ENCODE data around the gene ENPP7. TPM values are rescaled to one million over a fixed set of nuclear protein-coding genes. Genes with fewer than 3 reads are reported as not detected.

ENPP7 gene
- total RNA-seq, 3 donors from 2014 or later, result not detected

GRCh38 chr17:79781012-79781650 is 50.4 kb downstream of the ENPP7 start:
- intact Hi-C loops (cut with DNase I; ENCODE audit: low total_unique reads), result no loop called here
- no peak for TF ChIP-seq POLR2AphosphoS5 (IDR thresholded peaks at IDR 0.05)
- TF ChIP-seq POLR2A (IDR thresholded peaks at IDR 0.05), result no peak
- no peak for TF ChIP-seq CTCF (IDR thresholded peaks at IDR 0.05)
- Histone ChIP-seq H3K4me3 (no peak overlapping the region), H3K9me3 (no peaks in the 10 kb centered on the region), H3K27ac (no peak overlapping the region), H3K27me3 (peaks cover 4 to 12% of the 10 kb centered on the region in 2 donors), H3K36me3 (no peaks in the 10 kb centered on the region), H3K4me1 (peaks cover 0 to 6% of the 10 kb centered on the region in 2 donors)
- no peak for DNase-seq (ENCODE audit: low spot score in 2 of 2)

- Histone ChIP-seq H3K27me3 (peaks cover 4 to 5% of the 10 kb centered on the region in 2 donors), H3K27ac (no peak overlapping the region), H3K36me3 (no peaks in the 10 kb centered on the region), H3K4me3 (no peak overlapping the region), H3K4me1 (peaks cover 0 to 6% of the 10 kb centered on the region in 2 donors), H3K9me3 (no peaks in the 10 kb centered on the region)
- no peak for TF ChIP-seq POLR2AphosphoS5 (IDR thresholded peaks at IDR 0.05)
- no peak for TF ChIP-seq CTCF (IDR thresholded peaks at IDR 0.05)
- no peak for TF ChIP-seq POLR2A (IDR thresholded peaks at IDR 0.05)
- DNase-seq (ENCODE audit: low spot score in 2 of 2), result no peak
- intact Hi-C loops (cut with DNase I; ENCODE audit: low total_unique reads), result no loop called here
Observed at GRCh38 chr17:79781736-79782575, 51.2 kb downstream of the ENPP7 start.

- no peak overlapping the region for H3K27ac ChIP-seq
- no peaks in the 10 kb centered on the region for H3K9me3 ChIP-seq
- H3K36me3 ChIP-seq, result no peaks in the 10 kb centered on the region
- intact Hi-C loops (cut with DNase I; ENCODE audit: low total_unique reads), result no loop called here
- TF ChIP-seq POLR2A (IDR thresholded peaks at IDR 0.05), result no peak
- no peak for TF ChIP-seq CTCF (IDR thresholded peaks at IDR 0.05)
- no peak for TF ChIP-seq POLR2AphosphoS5 (IDR thresholded peaks at IDR 0.05)
- peaks cover 0 to 7% of the 10 kb centered on the region in 2 donors for H3K27me3 ChIP-seq
- no peak overlapping the region for H3K4me3 ChIP-seq
- H3K4me1 ChIP-seq, result peaks cover 0 to under 1% of the 10 kb centered on the region in 2 donors
- no peak for DNase-seq (ENCODE audit: low spot score in 2 of 2)
Observed at GRCh38 chr17:79783891-79784290, 53.1 kb downstream of the ENPP7 start.

GRCh38 chr17:79784353-79785016 is 53.7 kb downstream of the ENPP7 start:
- intact Hi-C loops (cut with DNase I; ENCODE audit: low total_unique reads), result no loop called here
- Histone ChIP-seq H3K4me1 (no peaks in the 10 kb centered on the region), H3K4me3 (no peak overlapping the region), H3K9me3 (no peaks in the 10 kb centered on the region), H3K27me3 (peaks cover under 1 to 13% of the 10 kb centered on the region in 2 donors), H3K36me3 (no peaks in the 10 kb centered on the region), H3K27ac (no peak overlapping the region)
- no peak for DNase-seq (ENCODE audit: low spot score in 2 of 2)
- TF ChIP-seq CTCF (IDR thresholded peaks at IDR 0.05) (no peak), POLR2AphosphoS5 (IDR thresholded peaks at IDR 0.05) (no peak), POLR2A (IDR thresholded peaks at IDR 0.05) (no peak)
